NT2/D1 (cell line): ENCODE measurements around the gene PRRT1.

Experiments used
- SUZ12 ChIP-seq: IDR thresholded peaks from 2 replicates; pipeline ENCODE4 v1.6.1; 2011; ENCODE audit not compliant: insufficient read length, insufficient read depth; ENCODE audit errors: extremely low read depth
- ZNF274 ChIP-seq: IDR thresholded peaks from 2 replicates; pipeline ENCODE4 v1.6.1; 2011; ENCODE audit warnings: mild to moderate bottlenecking, low read depth, low read length

DNA sequence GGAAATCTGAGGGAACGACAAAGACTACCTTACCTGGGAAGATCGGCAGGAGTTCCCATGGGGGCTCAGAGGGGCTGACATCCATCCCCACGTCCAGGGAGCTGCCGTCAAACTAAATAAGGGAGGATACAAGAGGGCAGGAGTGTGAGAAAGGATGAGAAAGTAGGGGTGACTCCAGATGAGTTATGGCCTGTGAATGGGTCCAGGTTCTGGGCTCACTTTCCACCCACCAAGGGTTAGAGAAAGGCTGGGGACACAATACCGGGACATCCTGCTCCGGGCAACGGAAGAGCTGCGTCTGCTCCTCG, 24.4 kb downstream of the PRRT1 start:
- no peak for TF ChIP-seq SUZ12
- TF ChIP-seq ZNF274 = no peak
